HG02610 (cell line): ENCODE results near the gene RBMS1.
A peak's percentile ranks its signal among the peaks of the same experiment; 100 is the strongest.

Experiments
- ATAC-seq: cut with Tn5 transposase; IDR thresholded peaks from one replicate; pipeline ENCODE4 v1.9.1; 2021; ENCODE audit warnings: mild to moderate bottlenecking, moderate library complexity; ENCODE audit not compliant: unreplicated experiment

The RBMS1 gene

DNA sequence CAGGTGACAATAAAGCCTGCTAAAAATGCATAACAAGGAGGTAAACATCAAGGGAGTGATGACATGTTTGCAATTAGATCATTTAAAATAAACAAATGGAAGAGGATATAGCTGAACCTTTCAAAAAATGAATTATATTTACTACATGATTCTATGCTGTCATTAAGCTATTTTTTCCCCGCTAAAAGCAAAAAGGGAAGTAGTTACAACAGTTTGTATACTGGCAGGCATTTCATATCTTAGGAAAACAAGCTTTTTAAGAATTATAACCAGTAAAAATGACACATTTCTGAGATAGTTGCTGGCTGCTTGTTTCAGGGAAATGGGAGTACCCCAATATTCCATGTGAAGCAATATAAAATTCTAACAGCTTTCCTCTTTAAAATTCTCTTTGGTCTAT lies 204.5 kb downstream of the RBMS1 start:
- no peak for ATAC-seq

DNA sequence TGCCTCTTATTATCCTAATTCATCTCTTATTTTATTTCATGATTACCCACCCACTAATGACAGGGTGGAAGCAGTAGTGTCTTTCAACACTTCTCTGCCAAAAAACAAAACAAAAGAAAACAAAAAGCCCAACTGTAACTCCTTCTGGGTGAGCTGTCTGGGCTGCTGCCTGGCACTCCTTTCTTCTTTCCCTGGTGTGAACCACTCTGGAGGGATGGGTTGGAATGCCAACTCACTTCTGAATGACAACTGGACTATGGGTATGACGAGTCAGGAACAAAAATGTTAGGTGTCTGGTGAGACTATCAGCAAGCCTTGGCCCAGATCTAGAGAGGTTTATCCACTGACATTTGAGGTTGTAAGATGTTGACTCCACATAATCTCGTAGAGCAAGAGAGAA lies 205.3 kb downstream of the RBMS1 start:
- ATAC-seq = no peak

DNA sequence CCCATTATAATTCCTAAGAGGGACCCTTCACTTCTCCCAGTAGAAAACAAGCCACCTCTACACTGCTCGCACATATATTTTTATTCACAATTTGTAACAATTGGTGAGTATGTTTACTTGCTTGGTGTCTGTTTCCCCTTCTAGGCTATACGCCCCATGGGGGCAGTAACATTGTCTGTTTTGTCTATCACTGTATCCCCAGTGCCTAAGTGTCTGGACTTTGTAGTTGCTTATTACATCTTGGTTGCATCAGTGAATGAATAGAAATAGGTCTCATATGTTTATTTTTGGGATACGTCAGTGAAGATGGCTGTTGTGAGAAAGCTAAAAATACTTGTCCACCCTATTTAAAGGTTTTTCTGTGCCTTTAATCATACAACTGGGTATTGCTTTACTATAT lies 206.1 kb downstream of the RBMS1 start:
- ATAC-seq = no peak

DNA sequence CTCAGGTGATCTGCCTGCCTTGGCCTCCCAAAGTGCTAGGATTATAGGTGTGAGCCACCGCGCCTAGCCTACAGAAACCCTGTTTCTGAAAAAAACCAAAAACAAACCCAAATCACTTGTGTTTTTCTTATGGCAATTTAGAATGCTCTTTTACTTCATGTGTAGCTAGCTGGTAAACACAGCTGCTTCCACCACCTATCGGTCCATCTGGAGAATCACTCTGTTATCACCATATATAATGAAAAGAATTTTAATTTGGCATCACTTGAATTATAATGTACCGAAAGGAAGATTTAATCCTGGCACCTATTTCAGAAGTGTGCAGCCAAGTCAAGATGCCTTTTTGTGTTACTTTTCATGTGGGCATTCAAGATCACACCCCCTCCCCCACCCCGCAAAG lies 207.1 kb downstream of the RBMS1 start:
- ATAC-seq = no peak

DNA sequence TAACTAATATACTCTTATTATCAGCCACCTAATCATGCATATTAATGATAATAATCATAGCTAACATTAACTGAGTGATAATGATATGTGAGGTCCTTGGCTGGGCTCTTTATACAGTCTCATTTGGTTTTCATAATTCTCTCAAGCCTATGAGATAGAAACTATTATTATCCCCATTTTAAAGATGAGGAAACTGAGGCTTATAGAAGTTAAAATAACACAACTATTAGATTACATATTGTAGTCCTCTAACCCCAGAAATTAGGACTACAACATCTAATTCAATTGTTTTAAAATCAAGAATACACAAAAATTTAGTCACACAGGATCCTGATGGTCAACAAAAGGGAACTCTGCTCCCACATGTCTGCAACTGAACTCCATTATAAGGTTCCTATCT lies 209.9 kb downstream of the RBMS1 start:
- no peak for ATAC-seq

DNA sequence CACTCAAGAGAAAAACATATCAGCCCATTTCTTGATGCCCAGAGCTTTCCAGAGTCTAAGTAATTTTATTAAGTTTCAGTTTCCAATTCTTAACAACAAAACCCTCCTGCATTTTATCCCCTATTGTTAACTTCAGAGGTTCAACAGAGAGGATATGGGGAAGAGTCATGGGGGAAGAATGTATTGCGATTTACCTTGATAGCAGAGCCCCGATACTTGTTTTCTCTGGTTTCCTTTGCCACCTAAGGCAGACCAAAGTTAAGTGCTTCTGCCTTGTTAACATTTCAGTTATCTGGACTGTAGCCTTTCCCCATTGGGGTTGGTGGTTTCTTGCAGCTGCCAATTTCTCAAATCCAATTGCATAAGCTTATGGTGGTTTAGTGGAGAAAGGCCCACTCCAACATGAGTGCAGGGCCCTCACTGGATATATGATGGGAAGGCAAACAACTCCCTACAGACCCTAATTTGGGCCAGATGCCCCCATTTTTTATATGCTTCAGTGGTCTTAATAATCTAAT lies 211.5 kb downstream of the RBMS1 start:
- no peak for ATAC-seq

DNA sequence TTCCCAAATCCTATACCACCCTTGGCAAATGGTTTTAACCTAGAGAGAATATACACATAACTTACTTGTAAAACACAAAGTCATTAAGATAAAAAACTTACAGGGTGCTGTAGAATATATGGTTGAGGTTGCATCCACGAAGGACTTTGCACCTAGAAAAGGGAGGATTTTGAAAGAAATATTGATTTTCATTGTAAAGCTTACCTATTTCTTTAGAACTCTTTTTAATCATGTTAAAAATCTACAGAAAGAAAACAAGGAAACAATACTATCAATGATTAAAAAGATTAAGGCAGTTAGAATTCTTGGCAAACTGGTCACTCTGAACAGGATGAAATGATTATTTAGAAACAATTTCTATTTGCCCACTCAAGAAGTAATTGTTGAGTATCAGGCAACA lies 212.4 kb downstream of the RBMS1 start:
- ATAC-seq = no peak

DNA sequence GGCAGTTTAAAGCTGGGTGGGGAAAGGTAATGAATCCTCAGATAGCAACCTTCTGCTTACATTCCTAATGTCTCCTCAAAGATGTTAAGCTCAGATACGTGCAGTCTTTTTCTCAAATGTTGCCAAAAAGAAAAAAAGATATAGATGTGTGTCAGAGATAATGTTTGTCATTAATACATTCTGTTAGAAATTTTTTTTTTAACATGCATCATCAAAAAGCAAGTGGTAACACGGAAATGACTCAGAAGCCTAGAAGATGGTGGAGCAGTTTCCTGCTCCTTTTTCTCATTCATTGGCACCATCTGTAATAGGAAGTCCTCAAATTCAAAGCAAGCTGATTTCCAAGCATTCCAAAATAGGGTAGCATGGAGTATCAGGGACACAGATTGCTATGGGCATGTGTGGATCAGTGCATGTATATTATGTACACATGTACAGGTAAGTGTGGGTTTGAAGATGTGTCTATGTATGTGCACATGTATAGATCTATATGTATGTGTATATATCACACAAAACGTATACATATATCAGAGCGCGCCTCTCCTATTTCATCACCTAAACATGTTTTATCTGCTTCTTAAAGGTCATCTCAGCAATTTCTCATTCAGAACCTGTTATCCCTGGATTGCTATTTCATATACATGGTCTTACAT lies 213.7 kb downstream of the RBMS1 start:
- ATAC-seq = no peak

DNA sequence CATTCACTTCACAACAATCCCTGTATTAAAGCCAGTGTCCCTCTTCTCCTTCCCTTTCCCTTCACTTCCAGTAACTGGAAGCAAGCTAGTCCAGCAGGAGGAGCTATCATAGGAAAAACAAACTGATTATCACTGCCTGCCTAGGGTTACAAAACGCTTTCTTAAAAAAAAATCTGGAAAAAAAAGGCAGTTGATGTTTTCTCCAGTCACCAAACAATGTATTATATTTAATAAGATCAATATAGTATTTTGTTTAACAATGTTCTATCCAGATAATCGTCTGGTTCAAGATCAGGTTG lies 214.8 kb downstream of the RBMS1 start:
- no peak for ATAC-seq

DNA sequence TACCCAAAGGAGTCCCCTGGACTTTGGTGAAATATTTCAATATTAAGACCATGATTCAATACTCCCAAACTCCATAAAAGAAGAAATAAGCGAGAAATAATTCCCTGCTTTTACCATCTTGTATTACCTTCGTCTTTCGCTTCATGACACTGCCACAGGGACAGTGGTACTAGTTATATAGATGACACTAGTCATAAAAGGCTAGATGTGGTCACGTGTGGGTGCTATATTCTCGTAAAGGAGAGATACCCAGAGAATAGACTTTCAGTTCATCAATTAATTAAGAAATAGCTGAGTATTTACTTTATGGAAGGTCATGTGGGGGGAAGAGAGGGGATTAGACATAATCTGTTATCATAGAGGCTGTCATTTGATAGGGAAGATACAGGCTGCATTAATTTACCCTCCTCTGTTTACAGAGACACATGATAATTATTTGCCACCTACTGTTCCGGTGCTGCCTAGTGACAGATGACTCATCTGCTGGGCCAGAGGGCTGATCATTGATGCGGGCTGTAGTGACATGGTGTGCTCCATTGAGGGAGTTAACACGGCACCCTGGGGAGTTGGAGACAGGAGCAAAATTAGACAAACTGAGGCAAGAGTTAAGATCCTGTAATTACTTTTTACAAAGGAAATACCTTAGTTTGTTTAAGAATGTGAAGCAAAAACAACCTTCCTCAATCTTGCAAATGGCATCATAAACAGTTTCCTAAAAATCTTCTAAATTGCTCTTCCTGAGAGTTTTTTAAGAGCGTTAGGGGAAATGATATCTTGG lies 215.3 kb downstream of the RBMS1 start:
- ATAC-seq = peak; percentile 62

DNA sequence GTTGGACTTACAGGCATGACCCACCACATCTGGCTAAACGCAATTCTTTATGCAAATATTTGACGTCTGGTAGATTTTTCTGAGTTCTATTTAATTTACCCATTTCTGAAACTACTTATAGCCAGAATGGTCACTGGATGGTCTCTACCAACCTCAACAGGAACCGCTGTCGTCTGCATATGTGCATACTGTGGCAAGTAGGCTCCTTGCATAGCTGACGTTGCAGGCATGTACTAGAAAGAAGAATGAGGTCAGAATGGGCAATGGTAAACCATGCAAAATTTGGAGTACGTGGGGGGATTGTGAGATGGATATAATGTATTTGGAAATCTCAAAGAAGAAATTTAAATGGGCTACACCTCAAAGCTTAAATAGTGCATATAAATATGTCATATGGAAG lies 216.5 kb downstream of the RBMS1 start:
- ATAC-seq = no peak

DNA sequence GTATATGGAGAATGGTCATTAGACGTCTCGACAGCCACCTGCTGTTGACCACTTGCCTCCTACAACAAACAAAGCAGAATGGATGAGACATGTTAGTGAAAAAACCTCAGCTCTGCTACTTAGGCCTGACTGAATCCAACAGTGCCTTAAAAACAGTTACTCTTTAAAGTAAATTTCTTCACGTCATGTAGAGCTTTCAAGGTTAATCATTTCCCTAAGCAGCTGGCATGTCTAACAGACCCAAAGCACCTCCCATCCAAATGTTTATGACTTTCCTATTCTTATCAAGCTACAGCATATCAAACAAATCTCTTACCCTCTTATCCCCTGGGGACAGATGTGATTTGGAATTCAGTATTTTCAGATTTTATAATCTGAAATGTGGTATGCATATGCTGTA lies 218.0 kb downstream of the RBMS1 start:
- no peak for ATAC-seq

DNA sequence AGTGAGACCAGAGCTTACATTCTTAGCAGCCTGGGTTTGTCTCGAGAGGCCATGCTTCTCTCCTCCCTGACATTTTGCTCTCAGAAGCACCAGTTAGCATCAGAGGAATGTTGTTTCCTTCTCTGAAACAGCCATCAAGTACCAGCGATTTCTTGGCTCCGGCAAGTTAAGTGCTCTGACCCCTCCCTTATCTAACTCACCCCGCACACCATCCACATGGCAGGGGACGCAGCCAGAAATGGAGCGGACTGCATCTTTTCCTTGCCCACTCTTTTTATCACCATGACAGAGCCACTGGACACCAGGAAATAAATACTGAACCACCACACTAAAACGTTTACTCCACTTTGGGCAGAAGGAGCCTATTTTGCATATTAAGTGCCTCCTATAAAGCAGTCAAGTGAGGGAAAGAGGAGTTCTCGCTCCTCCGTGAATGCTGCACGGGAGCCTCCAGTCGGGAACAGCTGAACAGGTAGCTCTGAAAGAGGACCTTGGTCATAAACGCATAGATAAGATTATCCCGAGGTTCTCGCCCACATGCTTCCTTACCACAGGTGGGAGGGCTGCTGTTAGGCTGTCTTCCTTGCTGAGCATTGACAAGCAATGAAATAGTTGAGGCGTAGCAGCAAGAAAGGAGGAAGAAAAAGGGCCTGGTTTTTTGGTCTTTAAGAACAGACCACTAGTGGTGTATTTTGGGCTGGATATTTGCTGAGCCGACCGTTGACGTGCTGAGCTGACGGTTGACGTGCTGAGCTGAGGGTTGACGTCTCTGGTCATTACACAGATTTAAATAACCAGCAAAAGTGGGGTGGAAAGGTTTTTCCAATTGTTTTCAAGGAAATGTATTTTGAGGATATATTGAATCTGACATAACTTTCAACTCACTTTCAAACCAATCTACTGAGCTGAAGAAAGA lies 222.2 kb downstream of the RBMS1 start:
- ATAC-seq = no peak

DNA sequence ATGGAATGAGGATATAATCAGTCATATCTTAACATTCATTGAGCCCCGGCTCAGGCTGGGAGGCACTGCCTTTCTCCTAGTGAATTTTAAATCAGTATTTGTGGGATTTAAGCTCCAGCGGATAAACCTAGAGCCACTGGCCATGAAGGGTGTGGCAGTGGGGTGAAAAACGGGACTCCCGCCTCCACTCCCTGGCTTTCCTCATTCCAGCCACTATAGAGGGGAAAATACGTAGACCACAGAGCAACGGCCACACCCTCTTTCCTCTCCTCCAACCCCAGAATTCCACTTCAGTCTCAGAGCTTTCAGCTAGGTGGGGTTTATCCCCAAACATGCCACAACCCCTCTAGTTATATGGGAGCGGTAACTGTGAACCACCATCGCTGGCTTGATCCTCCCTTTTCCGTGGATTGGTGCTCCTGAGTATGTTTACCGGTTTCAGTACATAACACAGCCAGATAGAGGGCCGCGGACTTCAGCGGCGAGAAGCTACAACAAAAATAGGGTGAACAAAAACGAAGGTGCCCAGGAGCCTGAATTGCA lies 223.0 kb downstream of the RBMS1 start:
- no peak for ATAC-seq

DNA sequence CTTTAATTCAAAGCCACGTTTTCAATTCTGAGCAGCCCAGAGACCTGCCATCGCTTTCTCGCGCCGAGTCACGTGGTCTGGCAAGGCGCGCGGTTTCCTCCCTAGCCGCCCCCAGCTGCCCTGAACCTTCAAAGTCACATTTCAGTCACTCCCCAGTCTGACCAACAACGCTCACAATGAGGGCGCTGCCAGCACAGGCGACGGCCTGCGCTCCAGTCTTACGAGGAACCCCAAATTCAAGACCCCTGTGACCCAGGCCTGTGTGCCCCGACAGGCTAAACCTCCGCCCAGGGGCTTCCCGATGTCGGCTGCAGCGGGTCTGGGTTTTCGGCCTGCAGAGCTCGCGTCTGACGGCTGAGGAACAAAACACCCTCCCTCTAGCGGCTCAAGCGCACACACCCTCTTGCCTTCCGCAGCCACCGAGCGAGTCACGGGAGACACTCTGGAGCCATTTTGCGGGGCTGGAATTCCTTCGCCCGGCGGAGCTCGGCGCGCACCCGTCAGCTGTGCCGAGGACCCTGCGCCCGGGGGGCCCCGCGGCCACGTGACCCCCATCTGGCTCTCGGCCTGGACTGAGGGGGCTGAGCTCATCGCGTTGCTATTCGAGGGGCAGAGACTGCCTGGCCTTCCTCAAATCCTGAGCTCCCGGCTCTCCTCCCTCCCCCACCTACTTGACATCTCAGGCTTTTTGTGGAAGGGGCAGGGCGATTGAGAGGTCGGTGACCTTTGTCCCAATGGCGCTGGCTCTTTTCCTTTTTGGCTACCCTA lies 223.6 kb downstream of the RBMS1 start:
- ATAC-seq = peak; percentile 86

DNA sequence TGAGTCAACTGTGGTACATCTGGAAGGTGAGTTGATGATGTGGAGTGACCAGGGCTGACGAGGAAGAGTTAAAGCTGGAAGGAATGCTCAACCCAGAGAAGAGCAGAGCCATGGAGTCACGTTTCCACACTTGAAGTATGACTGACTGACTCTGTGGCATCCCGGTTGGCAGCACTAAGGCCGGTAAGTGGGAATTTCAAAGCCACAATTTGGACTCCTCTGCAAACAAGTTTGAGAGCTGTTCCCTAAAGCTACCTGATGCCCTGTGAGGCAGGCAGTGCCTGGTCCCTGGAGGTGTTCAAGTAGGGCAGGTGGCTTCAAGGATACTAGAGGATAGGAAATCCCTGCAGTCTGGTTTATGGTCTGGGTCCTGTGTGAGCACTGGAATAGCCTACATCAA lies 224.2 kb downstream of the RBMS1 start:
- no peak for ATAC-seq

DNA sequence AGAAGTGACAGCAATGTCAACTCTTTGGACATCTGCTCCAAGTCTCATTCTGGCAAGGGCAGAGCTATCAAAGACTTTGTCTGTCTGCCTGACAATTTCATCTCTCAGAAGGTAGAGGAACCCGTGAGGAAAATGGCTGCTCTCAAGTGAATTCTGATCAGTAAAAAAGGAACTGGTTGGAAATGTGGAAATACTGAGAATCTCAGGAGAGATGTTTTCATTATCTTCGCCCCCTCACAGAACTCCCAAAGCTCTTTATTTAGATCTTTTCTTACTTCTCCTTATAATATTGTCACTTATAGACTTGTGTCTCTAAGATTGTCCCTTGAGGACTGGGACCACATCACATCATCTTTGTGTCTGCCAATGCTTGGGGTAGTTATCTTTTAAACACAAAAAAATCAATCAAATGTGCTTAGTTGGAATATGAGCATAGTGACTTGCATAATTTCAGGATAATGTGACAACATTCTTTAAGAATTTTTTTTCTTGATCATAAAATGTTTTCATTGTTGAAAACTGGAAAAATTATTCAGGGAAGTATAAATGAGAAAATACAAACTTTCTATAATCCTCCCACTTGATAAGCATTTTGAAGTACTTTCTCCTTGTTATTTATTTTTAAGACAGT lies 225.3 kb downstream of the RBMS1 start:
- ATAC-seq = no peak

DNA sequence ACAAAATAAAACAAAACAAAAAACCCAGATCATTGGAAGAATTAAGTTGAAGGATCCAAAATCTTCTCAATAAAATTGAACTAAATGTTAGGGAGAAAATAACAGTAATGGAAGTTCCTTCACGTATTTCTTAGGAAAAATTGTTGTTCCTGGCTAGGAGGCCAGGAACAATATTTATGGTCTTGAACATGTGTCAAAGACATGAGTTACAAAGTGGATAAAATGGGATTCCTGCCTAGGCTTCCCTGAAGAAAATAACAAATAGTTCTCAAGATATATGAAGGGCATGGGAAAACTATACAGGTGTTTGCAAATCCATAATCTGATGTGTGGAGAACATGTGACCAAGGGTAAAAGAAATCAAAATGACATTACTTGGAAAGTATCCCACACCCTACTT lies 225.9 kb downstream of the RBMS1 start:
- no peak for ATAC-seq

DNA sequence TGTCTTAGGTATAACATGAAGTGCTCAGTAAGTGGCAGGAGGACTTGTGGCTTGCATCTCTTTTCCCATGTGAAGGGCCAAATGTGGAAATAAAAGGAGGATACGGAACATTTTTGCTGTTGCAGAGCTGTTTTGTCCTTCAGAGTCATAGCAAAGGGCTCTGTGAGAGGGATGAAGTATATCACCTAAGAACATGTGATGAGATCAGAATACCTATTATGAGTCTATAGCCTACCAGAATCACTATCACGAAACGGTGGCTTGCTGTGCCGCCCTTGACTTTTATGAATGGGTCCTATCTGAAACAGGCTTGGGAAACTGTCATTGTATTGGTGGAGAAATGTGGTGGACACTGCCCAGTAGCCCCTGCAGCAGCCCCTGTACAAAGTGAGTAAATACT lies 226.6 kb downstream of the RBMS1 start:
- no peak for ATAC-seq

DNA sequence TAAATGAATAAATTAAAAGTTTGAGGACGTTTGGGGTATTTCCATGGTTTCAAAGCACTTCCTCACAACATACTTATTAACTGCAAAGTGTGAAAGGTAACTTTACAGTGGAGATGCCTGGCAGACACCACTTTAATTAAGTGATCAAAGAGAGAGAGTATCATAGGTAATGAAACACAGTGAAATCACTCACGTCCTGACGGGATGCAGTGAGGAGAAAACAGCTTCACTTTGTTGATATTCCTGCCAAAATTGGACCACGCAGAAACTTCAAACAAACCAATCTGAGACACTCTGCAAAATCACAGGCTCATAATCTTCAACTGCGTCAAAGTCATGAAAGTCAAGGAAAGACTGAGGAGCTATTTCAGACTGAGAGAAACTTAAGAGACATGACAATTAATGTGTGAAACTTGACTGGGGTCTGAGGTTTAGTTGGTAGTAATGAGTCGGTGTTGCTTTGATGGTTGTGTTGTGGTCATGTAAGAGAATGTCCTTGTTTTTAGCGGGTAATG lies 227.5 kb downstream of the RBMS1 start:
- peak; percentile 56 for ATAC-seq
